Measurements from ENCODE around the gene C1S.

The C1S gene

GRCh38 chr12:7116196-7116595 lies 55.7 kb downstream of the C1S start:
- 93% methylated on average over 2 of the region's 3 CpGs for WGBS (ENCODE audit: insufficient coverage)
- Histone ChIP-seq H3K9me3 (ENCODE audit: control extremely low read depth in 1 of 5, control insufficient read depth in 4 of 5, insufficient read depth in 2 of 5, low read depth in 1 of 5, low read length in 4 of 5) (no peaks in the 10 kb centered on the region), H3K36me3 (ENCODE audit: control insufficient read depth in 4 of 4, insufficient read depth in 4 of 4, low read length in 3 of 4) (peaks cover 2 to 65% (median 35%) of the 10 kb centered on the region in 4 experiments), H3K27me3 (replicated peaks in 2 of 5; ENCODE audit: control insufficient read depth in 4 of 5, insufficient read depth in 5 of 5, low read length in 4 of 5) (no peaks in the 10 kb centered on the region), H3K27ac (ENCODE audit: insufficient read depth in 1 of 2, low read depth in 1 of 2, low read length in 2 of 2, poor library complexity in 1 of 2, severe bottlenecking in 2 of 2) (no peak overlapping the region), H3K4me1 (ENCODE audit: control extremely low read depth in 1 of 4, control insufficient read depth in 4 of 4, insufficient read depth in 4 of 4, low read length in 3 of 4) (no peaks in the 10 kb centered on the region), H3K4me3 (ENCODE audit: control insufficient read depth in 1 of 7, extremely low read depth in 1 of 7, insufficient read depth in 4 of 7, low read depth in 2 of 7, low read length in 6 of 7) (no peak overlapping the region)
- CTCF ChIA-PET: interaction anchor here (0.6 to 0.9 kb wide), 3 partner anchors 9 to 262 kb away, joined by 3 to 5 read pairs (median 3); no protein-coding TSS in a partner anchor
- no peak for DNase-seq
- POLR2A ChIA-PET: no interaction called here

DNA sequence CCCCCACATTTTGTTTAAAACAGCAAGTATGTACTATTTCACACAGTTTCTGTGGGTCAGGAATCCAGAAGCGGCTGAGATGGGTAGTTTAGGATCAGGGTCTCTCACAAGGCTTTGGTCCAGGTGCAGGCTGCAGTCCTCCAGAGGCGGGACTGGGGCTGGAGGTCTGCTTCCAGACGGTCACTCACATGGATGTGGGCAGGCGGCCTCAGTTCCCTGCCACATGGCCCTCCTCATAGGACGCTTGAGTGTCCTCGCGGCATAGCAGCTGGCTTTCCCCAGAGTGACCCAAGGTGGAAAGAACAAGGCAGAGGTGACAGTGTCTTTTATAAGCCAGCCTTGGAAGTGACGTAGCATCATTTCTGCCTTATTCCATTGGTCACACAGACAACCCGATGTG lies 56.4 kb downstream of the C1S start:
- ChIA-PET CTCF (interaction anchor here (0.9 kb wide), 1 partner anchor 58 kb away, joined by 3 read pairs; no protein-coding TSS in a partner anchor), POLR2A (no interaction called here)
- no peak for DNase-seq
- H3K36me3 ChIP-seq (ENCODE audit: control insufficient read depth in 4 of 4, insufficient read depth in 4 of 4, low read length in 3 of 4): peaks cover 2 to 67% (median 34%) of the 10 kb centered on the region in 4 experiments
- H3K27ac ChIP-seq (ENCODE audit: insufficient read depth in 1 of 2, low read depth in 1 of 2, low read length in 2 of 2, poor library complexity in 1 of 2, severe bottlenecking in 2 of 2): no peak overlapping the region
- no peak overlapping the region for H3K4me3 ChIP-seq (ENCODE audit: control insufficient read depth in 1 of 7, extremely low read depth in 1 of 7, insufficient read depth in 4 of 7, low read depth in 2 of 7, low read length in 6 of 7)
- WGBS (ENCODE audit: insufficient coverage): 100% methylated on average over 7 of the region's 9 CpGs
- H3K9me3 ChIP-seq (ENCODE audit: control extremely low read depth in 1 of 5, control insufficient read depth in 4 of 5, insufficient read depth in 2 of 5, low read depth in 1 of 5, low read length in 4 of 5): no peaks in the 10 kb centered on the region
- no peaks in the 10 kb centered on the region for H3K4me1 ChIP-seq (ENCODE audit: control extremely low read depth in 1 of 4, control insufficient read depth in 4 of 4, insufficient read depth in 4 of 4, low read length in 3 of 4)
- H3K27me3 ChIP-seq (replicated peaks in 2 of 5; ENCODE audit: control insufficient read depth in 4 of 5, insufficient read depth in 5 of 5, low read length in 4 of 5): no peaks in the 10 kb centered on the region

- ChIA-PET CTCF (interaction anchor here (1.8 kb wide), 1 partner anchor 23 kb away, joined by 6 read pairs; no protein-coding TSS in a partner anchor), POLR2A (no interaction called here)
- no peak for DNase-seq
- no peak overlapping the region for H3K4me3 ChIP-seq (ENCODE audit: control insufficient read depth in 1 of 7, extremely low read depth in 1 of 7, insufficient read depth in 4 of 7, low read depth in 2 of 7, low read length in 6 of 7)
- no peaks in the 10 kb centered on the region for H3K9me3 ChIP-seq (ENCODE audit: control extremely low read depth in 1 of 5, control insufficient read depth in 4 of 5, insufficient read depth in 2 of 5, low read depth in 1 of 5, low read length in 4 of 5)
- no peaks in the 10 kb centered on the region for H3K27me3 ChIP-seq (replicated peaks in 2 of 5; ENCODE audit: control insufficient read depth in 4 of 5, insufficient read depth in 5 of 5, low read length in 4 of 5)
- no peak overlapping the region for H3K27ac ChIP-seq (ENCODE audit: insufficient read depth in 1 of 2, low read depth in 1 of 2, low read length in 2 of 2, poor library complexity in 1 of 2, severe bottlenecking in 2 of 2)
- peaks cover 0 to 2% (median under 1%) of the 10 kb centered on the region in 4 experiments for H3K4me1 ChIP-seq (ENCODE audit: control extremely low read depth in 1 of 4, control insufficient read depth in 4 of 4, insufficient read depth in 4 of 4, low read length in 3 of 4)
- 100% methylated on average over 3 of the region's 3 CpGs for WGBS (ENCODE audit: insufficient coverage)
- H3K36me3 ChIP-seq (ENCODE audit: control insufficient read depth in 4 of 4, insufficient read depth in 4 of 4, low read length in 3 of 4): peaks cover 2 to 65% (median 34%) of the 10 kb centered on the region in 4 experiments
These were observed 57.2 kb downstream of the C1S start for GRCh38 chr12:7117670-7118069.

- ChIA-PET CTCF (interaction anchor here (1.1 to 1.8 kb wide), 2 partner anchors 9 to 22 kb away, joined by 3 to 6 read pairs; no protein-coding TSS in a partner anchor), POLR2A (no interaction called here)
- Histone ChIP-seq H3K4me3 (ENCODE audit: control insufficient read depth in 1 of 7, extremely low read depth in 1 of 7, insufficient read depth in 4 of 7, low read depth in 2 of 7, low read length in 6 of 7) (no peak overlapping the region), H3K27ac (ENCODE audit: insufficient read depth in 1 of 2, low read depth in 1 of 2, low read length in 2 of 2, poor library complexity in 1 of 2, severe bottlenecking in 2 of 2) (no peak overlapping the region), H3K36me3 (ENCODE audit: control insufficient read depth in 4 of 4, insufficient read depth in 4 of 4, low read length in 3 of 4) (peaks cover 2 to 63% (median 33%) of the 10 kb centered on the region in 4 experiments), H3K4me1 (ENCODE audit: control extremely low read depth in 1 of 4, control insufficient read depth in 4 of 4, insufficient read depth in 4 of 4, low read length in 3 of 4) (peaks cover 0 to 14% (median 6%) of the 10 kb centered on the region in 4 experiments), H3K9me3 (ENCODE audit: control extremely low read depth in 1 of 5, control insufficient read depth in 4 of 5, insufficient read depth in 2 of 5, low read depth in 1 of 5, low read length in 4 of 5) (no peaks in the 10 kb centered on the region), H3K27me3 (replicated peaks in 2 of 5; ENCODE audit: control insufficient read depth in 4 of 5, insufficient read depth in 5 of 5, low read length in 4 of 5) (no peaks in the 10 kb centered on the region)
- no peak for DNase-seq
- WGBS (ENCODE audit: insufficient coverage): no CpG with 5 or more reads among the region's 3 CpGs
These were observed 58.4 kb downstream of the C1S start for GRCh38 chr12:7118881-7119280.

DNA sequence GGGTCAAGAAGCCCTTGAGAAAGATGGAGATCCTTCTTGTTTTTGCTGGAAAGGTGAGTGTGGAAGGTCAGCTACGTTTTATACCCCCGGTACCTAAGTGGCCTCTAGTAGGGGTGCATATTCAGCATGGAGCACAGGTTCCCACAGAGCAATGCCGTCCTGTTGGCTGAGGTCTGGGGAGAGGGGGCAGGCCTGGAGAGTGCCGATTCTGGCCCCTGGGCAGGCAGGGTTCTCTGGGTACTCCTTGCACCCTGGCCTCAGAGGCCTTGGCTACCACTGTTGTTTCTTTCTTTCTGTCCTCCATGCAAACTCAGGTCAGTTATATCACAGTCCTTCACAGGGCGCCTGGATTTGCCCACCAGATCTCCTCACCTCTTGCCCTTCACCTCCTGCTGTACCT lies 59.6 kb downstream of the C1S start:
- POLR2A ChIA-PET: no interaction called here
- no peak overlapping the region for H3K27ac ChIP-seq (ENCODE audit: insufficient read depth in 1 of 2, low read depth in 1 of 2, low read length in 2 of 2, poor library complexity in 1 of 2, severe bottlenecking in 2 of 2)
- H3K36me3 ChIP-seq (ENCODE audit: control insufficient read depth in 4 of 4, insufficient read depth in 4 of 4, low read length in 3 of 4): peaks cover 2 to 50% (median 29%) of the 10 kb centered on the region in 4 experiments
- CTCF ChIA-PET: interaction anchor here (1.7 to 6.1 kb wide), 2 partner anchors 8 to 11 kb away, joined by 4 to 27 read pairs; partner anchors contain the start of gene C1RL
- WGBS (ENCODE audit: insufficient coverage): 98% methylated on average over 5 of the region's 5 CpGs
- H3K9me3 ChIP-seq (ENCODE audit: control extremely low read depth in 1 of 5, control insufficient read depth in 4 of 5, insufficient read depth in 2 of 5, low read depth in 1 of 5, low read length in 4 of 5): no peaks in the 10 kb centered on the region
- peaks cover 0 to 20% (median 10%) of the 10 kb centered on the region in 4 experiments for H3K4me1 ChIP-seq (ENCODE audit: control extremely low read depth in 1 of 4, control insufficient read depth in 4 of 4, insufficient read depth in 4 of 4, low read length in 3 of 4)
- H3K4me3 ChIP-seq (ENCODE audit: control insufficient read depth in 1 of 7, extremely low read depth in 1 of 7, insufficient read depth in 4 of 7, low read depth in 2 of 7, low read length in 6 of 7): no peak overlapping the region
- no peaks in the 10 kb centered on the region for H3K27me3 ChIP-seq (replicated peaks in 2 of 5; ENCODE audit: control insufficient read depth in 4 of 5, insufficient read depth in 5 of 5, low read length in 4 of 5)
- no peak for DNase-seq

Data from common myeloid progenitor, CD34-positive (primary cell).